Spinal cord (tissue), 10 donors: ENCODE data around the gene POMZP3. TPM values are rescaled to one million over a fixed set of nuclear protein-coding genes. Genes with fewer than 3 reads are reported as not detected.
"Not testable (repeated sequence)": the region's sequence is repeated elsewhere in the genome, so short reads cannot be mapped to it uniquely, and the experiment has no call there.

ENCODE experiments used
- DNase-seq, 6 donors: peaks; one replicate each; pipeline versions ENCODE4 v3.0.0 to v3.0.0-alpha.2; 2013 to 2015; ENCODE audit warnings: low spot score in 6 of 6, low read depth in 4 of 6
- H3K27ac ChIP-seq: one replicate; pipeline ENCODE4 v1.5.1; 2013; ENCODE audit warnings: low read depth, low read length, control low read depth
- H3K27me3 ChIP-seq: one replicate; pipeline ENCODE4 v1.6.1; 2013; ENCODE audit warnings: low read length; ENCODE audit not compliant: control insufficient read depth, insufficient read depth
- H3K36me3 ChIP-seq: one replicate; pipeline ENCODE4 v1.6.1; 2013; ENCODE audit warnings: low read length; ENCODE audit not compliant: control insufficient read depth, insufficient read depth
- H3K4me1 ChIP-seq: one replicate; pipeline ENCODE4 v1.6.1; 2013; ENCODE audit warnings: low read length; ENCODE audit not compliant: control insufficient read depth, insufficient read depth
- H3K4me3 ChIP-seq: one replicate; pipeline ENCODE4 v1.5.1; 2013; ENCODE audit warnings: low read depth, low read length, control low read depth
- H3K9me3 ChIP-seq: one replicate; pipeline ENCODE4 v1.6.1; 2013; ENCODE audit warnings: low read length; ENCODE audit not compliant: control insufficient read depth, insufficient read depth
- WGBS: methylation state at CpG from one replicate; pipeline ENCODE4 v1.1.5; 2013; ENCODE audit warnings: missing lambda C conversion rate; ENCODE audit not compliant: insufficient coverage; 5-methylcytosine and 5-hydroxymethylcytosine counted together
- polyA plus RNA-seq, 2 donors: library from polyadenylated mRNA; unstranded; fragments of 120-200 nt; gene quantifications; one replicate each; pipeline ENCODE4 v1.2.1, GENCODE V29; 2013; ENCODE audit not compliant: insufficient read length in 2 of 2
- total RNA-seq, 2 donors: library from RNA; depleted of rRNA in 1 of 2; stranded (reverse); fragments of 120-200 nt in 1 of 2; fragments of >200 nt in 1 of 2; gene quantifications; one replicate each; pipeline versions ENCODE4 v1.2.3 to v1.2.4, GENCODE V29; 2013 to 2014
- donor health status: healthy.

Gene POMZP3
- total and polyA plus RNA-seq, 4 donors, result 4.7 to 30.4 (median 15.9) TPM

- peak in 2 of 6 donors; percentile 13 to 52 for DNase-seq
- WGBS, result 67% methylated on average over 2 of the region's 4 CpGs
- H3K4me1 ChIP-seq, H3K27me3 ChIP-seq, H3K36me3 ChIP-seq, H3K4me3 ChIP-seq, H3K9me3 ChIP-seq, H3K27ac ChIP-seq: not testable (repeated sequence)
These were observed 56.7 kb downstream of the POMZP3 start for GRCh38 chr7:76570324-76570775.

- H3K9me3 ChIP-seq, H3K4me3 ChIP-seq, DNase-seq, H3K4me1 ChIP-seq, H3K27me3 ChIP-seq, H3K36me3 ChIP-seq, H3K27ac ChIP-seq: not testable (repeated sequence)
These were observed 58.3 kb downstream of the POMZP3 start for GRCh38 chr7:76568742-76569141.

GRCh38 chr7:76567753-76568152 is 59.3 kb downstream of the POMZP3 start:
- not testable (repeated sequence) for H3K36me3 ChIP-seq, H3K9me3 ChIP-seq

GRCh38 chr7:76567311-76567710 is 59.8 kb downstream of the POMZP3 start:
- no CpG with 5 or more reads among the region's 4 CpGs for WGBS
- DNase-seq, H3K9me3 ChIP-seq, H3K4me3 ChIP-seq, H3K27me3 ChIP-seq, H3K27ac ChIP-seq, H3K4me1 ChIP-seq, H3K36me3 ChIP-seq: not testable (repeated sequence)

More at GRCh38 chr7:76567753-76568152, 59.3 kb downstream of the POMZP3 start:
- not testable (repeated sequence) for H3K4me1 ChIP-seq, DNase-seq, H3K27ac ChIP-seq, H3K4me3 ChIP-seq, H3K27me3 ChIP-seq

- not testable (repeated sequence) for H3K4me3 ChIP-seq, H3K27ac ChIP-seq, DNase-seq, H3K36me3 ChIP-seq, H3K4me1 ChIP-seq, H3K27me3 ChIP-seq, H3K9me3 ChIP-seq
- WGBS, result no CpG with 5 or more reads among the region's 3 CpGs
These were observed 62.1 kb downstream of the POMZP3 start for GRCh38 chr7:76565001-76565400.

- not testable (repeated sequence) for H3K9me3 ChIP-seq, H3K27me3 ChIP-seq, DNase-seq, H3K36me3 ChIP-seq, H3K4me1 ChIP-seq, H3K4me3 ChIP-seq, H3K27ac ChIP-seq
- WGBS, result no CpG with 5 or more reads among the region's 3 CpGs
These were observed 65.7 kb downstream of the POMZP3 start for GRCh38 chr7:76561342-76561741.

GRCh38 chr7:76560157-76560556 is 66.9 kb downstream of the POMZP3 start:
- not testable (repeated sequence) for H3K9me3 ChIP-seq, H3K27me3 ChIP-seq, DNase-seq, H3K4me1 ChIP-seq, H3K4me3 ChIP-seq, H3K27ac ChIP-seq, H3K36me3 ChIP-seq
- WGBS, result no CpG with 5 or more reads among the region's 4 CpGs

Other genes starting within 250 kb of the POMZP3 start
- 1 to 10 TPM; 1.9 to 3.1 TPM for gene SSC4D, start 217.6 kb downstream of the POMZP3 start, total RNA-seq
- 1 to 10 TPM; 3.1 to 4.3 TPM for gene SSC4D, start 217.6 kb downstream of the POMZP3 start, polyA plus RNA-seq
- gene ZP3, start 202.3 kb downstream of the POMZP3 start, total RNA-seq, result 1 to 10 TPM in 1 of 2 donors, under 1 TPM in 1; 0.59 to 2.3 TPM
- gene ZP3, start 202.3 kb downstream of the POMZP3 start, polyA plus RNA-seq, result 1 to 10 TPM; 1.1 to 1.5 TPM
- 1 to 10 TPM; 3.6 to 7.1 TPM for gene DTX2, start 165.6 kb downstream of the POMZP3 start, total RNA-seq
- gene DTX2, start 165.6 kb downstream of the POMZP3 start, polyA plus RNA-seq, result 10 to 100 TPM in 1 of 2 donors, 1 to 10 TPM in 1; 8.4 to 11.4 TPM
- 1 to 10 TPM in 1 of 2 donors, under 1 TPM in 1; 0.89 to 1.3 TPM for gene UPK3B, start 116.7 kb downstream of the POMZP3 start, total RNA-seq
- 1 to 10 TPM in 1 of 2 donors, under 1 TPM in 1; 0.25 to 1.0 TPM for gene UPK3B, start 116.7 kb downstream of the POMZP3 start, polyA plus RNA-seq
- under 1 TPM in 1 of 2 donors, not detected in 1; 0.28 TPM for gene SPDYE16, start 84.0 kb downstream of the POMZP3 start, total RNA-seq
- 1 to 10 TPM; 1.5 to 8.1 TPM for gene SPDYE16, start 84.0 kb downstream of the POMZP3 start, polyA plus RNA-seq